HEK293 (cell line): Measurements from ENCODE around the gene CYP17A1.

Experiments
- CTCF ChIA-PET: fragments of 350-600 bp; formaldehyde crosslinking; extraction: SDS; loops from one replicate; lab custom pipeline; 2021; ENCODE audit warnings: antibody characterized with exemption; lab: Yijun Ruan, JAX
- POLR2A ChIA-PET: fragments of 300-600 bp; formaldehyde crosslinking; extraction: SDS; loops from one replicate; lab custom pipeline; 2020; ENCODE audit warnings: antibody characterized with exemption, inconsistent platforms; lab: Yijun Ruan, JAX
- H3K27ac ChIP-seq: fragments of 200-500 bp; sonication (Bioruptor generic); 2 replicates; pipeline ENCODE4 v1.5.1; 2014; ENCODE audit warnings: low read depth, low read length, control low read depth, inconsistent platforms; ENCODE audit errors: extremely low read depth
- H3K36me3 ChIP-seq, 2 experiments: fragments of 200-500 bp in 1 of 2; sonication (Bioruptor generic) in 1 of 2; 1 replicate in 1 of 2; 2 replicates in 1 of 2; pipeline ENCODE4 v1.5.1; 2014 to 2017; ENCODE audit warnings: inconsistent platforms in 2 of 2, low read length in 2 of 2; ENCODE audit not compliant: control insufficient read depth in 2 of 2, insufficient read depth in 1 of 2
- H3K4me1 ChIP-seq: fragments of 200-500 bp; sonication (Bioruptor generic); 2 replicates; pipeline ENCODE4 v1.5.1; 2014; ENCODE audit warnings: mild to moderate bottlenecking, low read length, inconsistent platforms; ENCODE audit not compliant: control insufficient read depth, insufficient read depth
- H3K4me3 ChIP-seq: 2 replicates; pipeline ENCODE4 v1.5.1; 2011; ENCODE audit warnings: low read depth, mild to moderate bottlenecking, control low read depth, low read length, moderate library complexity
- H3K9me3 ChIP-seq: fragments of 200-500 bp; sonication (Bioruptor generic); 2 replicates; pipeline ENCODE4 v1.5.1; 2014; ENCODE audit warnings: low read depth, low read length, inconsistent platforms; ENCODE audit not compliant: control insufficient read depth, insufficient read depth
- BCL11B ChIP-seq: fragments of 450-650 bp; formaldehyde crosslinking; IDR thresholded peaks from 2 replicates; pipeline ENCODE4 v1.5.1; 2016; ENCODE audit warnings: low read depth, missing biosample characterization, missing genetic modification characterization
- KLF1 ChIP-seq: fragments of 450-650 bp; formaldehyde crosslinking; IDR thresholded peaks from 2 replicates; pipeline ENCODE4 v1.5.1; 2016; ENCODE audit warnings: missing biosample characterization, missing genetic modification characterization
- MZF1 ChIP-seq: fragments of 450-650 bp; formaldehyde crosslinking; IDR thresholded peaks from 2 replicates; pipeline ENCODE4 v1.5.1; 2017; ENCODE audit warnings: missing biosample characterization, missing genetic modification characterization, borderline replicate concordance
- SP3 ChIP-seq: fragments of 450-650 bp; formaldehyde crosslinking; IDR thresholded peaks from 2 replicates; pipeline ENCODE4 v1.5.1; 2016; ENCODE audit warnings: missing biosample characterization, missing genetic modification characterization
- ZFP37 ChIP-seq: fragments of 450-650 bp; formaldehyde crosslinking; IDR thresholded peaks from 2 replicates; pipeline ENCODE4 v1.5.1; 2016; ENCODE audit warnings: missing biosample characterization, missing genetic modification characterization
- ZFP41 ChIP-seq: fragments of 450-650 bp; formaldehyde crosslinking; IDR thresholded peaks from 2 replicates; pipeline ENCODE4 v1.5.1; 2016; ENCODE audit warnings: missing biosample characterization, missing genetic modification characterization, borderline replicate concordance
- ZNF112 ChIP-seq: fragments of 450-650 bp; formaldehyde crosslinking; IDR thresholded peaks from 2 replicates; pipeline ENCODE4 v1.5.0; 2017; ENCODE audit warnings: missing biosample characterization, missing genetic modification characterization
- ZNF132 ChIP-seq: fragments of 450-650 bp; formaldehyde crosslinking; IDR thresholded peaks from 2 replicates; pipeline ENCODE4 v1.5.1; 2017; ENCODE audit warnings: missing biosample characterization, missing genetic modification characterization, borderline replicate concordance
- ZNF138 ChIP-seq: fragments of 450-650 bp; formaldehyde crosslinking; IDR thresholded peaks from 2 replicates; pipeline ENCODE4 v1.5.1; 2016; ENCODE audit warnings: missing biosample characterization, missing genetic modification characterization, borderline replicate concordance
- ZNF146 ChIP-seq: fragments of 450-650 bp; formaldehyde crosslinking; IDR thresholded peaks from 2 replicates; pipeline ENCODE4 v1.5.1; 2016; ENCODE audit warnings: missing biosample characterization, missing genetic modification characterization
- ZNF184 ChIP-seq: fragments of 450-650 bp; IDR thresholded peaks from 2 replicates; pipeline ENCODE4 v1.5.1; 2018; ENCODE audit warnings: missing biosample characterization, mild to moderate bottlenecking, missing genetic modification characterization
- ZNF24 ChIP-seq: fragments of 450-650 bp; formaldehyde crosslinking; IDR thresholded peaks from 2 replicates; pipeline ENCODE4 v1.5.1; 2016; ENCODE audit warnings: missing biosample characterization, missing genetic modification characterization
- ZNF341 ChIP-seq: fragments of 450-650 bp; formaldehyde crosslinking; IDR thresholded peaks from 2 replicates; pipeline ENCODE4; 2016; ENCODE audit warnings: low read depth, missing biosample characterization, missing genetic modification characterization
- ZNF48 ChIP-seq: fragments of 450-650 bp; formaldehyde crosslinking; IDR thresholded peaks from 2 replicates; pipeline ENCODE4 v1.5.1; 2016; ENCODE audit warnings: missing biosample characterization, missing genetic modification characterization
- ZNF521 ChIP-seq: fragments of 450-650 bp; formaldehyde crosslinking; IDR thresholded peaks from 2 replicates; pipeline ENCODE4 v1.5.1; 2017; ENCODE audit warnings: missing biosample characterization, mild to moderate bottlenecking, missing genetic modification characterization
- ZNF529 ChIP-seq: fragments of 450-650 bp; formaldehyde crosslinking; IDR thresholded peaks from 2 replicates; pipeline ENCODE4 v1.5.1; 2017; ENCODE audit warnings: missing genetic modification characterization, missing biosample characterization; ENCODE audit not compliant: insufficient replicate concordance
- ZNF558 ChIP-seq: fragments of 450-650 bp; formaldehyde crosslinking; IDR thresholded peaks from 2 replicates; pipeline ENCODE4 v1.5.1; 2016; ENCODE audit warnings: missing biosample characterization, missing genetic modification characterization
- ZNF561 ChIP-seq: fragments of 450-650 bp; IDR thresholded peaks from 2 replicates; pipeline ENCODE4 v1.5.1; 2018; ENCODE audit warnings: missing biosample characterization, missing genetic modification characterization, borderline replicate concordance
- ZNF660 ChIP-seq: fragments of 450-650 bp; IDR thresholded peaks from 2 replicates; pipeline ENCODE4 v1.5.1; 2018; ENCODE audit warnings: missing biosample characterization, mild to moderate bottlenecking, missing genetic modification characterization
- TF ChIP-seq, protein P1 (sequence below): fragments of 450-650 bp; formaldehyde crosslinking; IDR thresholded peaks from 2 replicates; pipeline ENCODE4 v1.5.1; 2017; ENCODE audit warnings: missing biosample characterization, missing genetic modification characterization
- TF ChIP-seq, protein P2 (sequence below): fragments of 450-650 bp; formaldehyde crosslinking; IDR thresholded peaks from 2 replicates; pipeline ENCODE4 v1.5.1; 2016; ENCODE audit warnings: missing biosample characterization, missing genetic modification characterization, borderline replicate concordance
- TF ChIP-seq, protein P3 (sequence below): fragments of 450-650 bp; formaldehyde crosslinking; IDR thresholded peaks from 2 replicates; pipeline ENCODE4 v1.5.1; 2016; ENCODE audit warnings: missing biosample characterization, missing genetic modification characterization
- TF ChIP-seq, protein P4 (sequence below): fragments of 450-650 bp; formaldehyde crosslinking; IDR thresholded peaks from 2 replicates; pipeline ENCODE4 v1.5.1; 2016; ENCODE audit warnings: missing biosample characterization, missing genetic modification characterization

The CYP17A1 gene

DNA sequence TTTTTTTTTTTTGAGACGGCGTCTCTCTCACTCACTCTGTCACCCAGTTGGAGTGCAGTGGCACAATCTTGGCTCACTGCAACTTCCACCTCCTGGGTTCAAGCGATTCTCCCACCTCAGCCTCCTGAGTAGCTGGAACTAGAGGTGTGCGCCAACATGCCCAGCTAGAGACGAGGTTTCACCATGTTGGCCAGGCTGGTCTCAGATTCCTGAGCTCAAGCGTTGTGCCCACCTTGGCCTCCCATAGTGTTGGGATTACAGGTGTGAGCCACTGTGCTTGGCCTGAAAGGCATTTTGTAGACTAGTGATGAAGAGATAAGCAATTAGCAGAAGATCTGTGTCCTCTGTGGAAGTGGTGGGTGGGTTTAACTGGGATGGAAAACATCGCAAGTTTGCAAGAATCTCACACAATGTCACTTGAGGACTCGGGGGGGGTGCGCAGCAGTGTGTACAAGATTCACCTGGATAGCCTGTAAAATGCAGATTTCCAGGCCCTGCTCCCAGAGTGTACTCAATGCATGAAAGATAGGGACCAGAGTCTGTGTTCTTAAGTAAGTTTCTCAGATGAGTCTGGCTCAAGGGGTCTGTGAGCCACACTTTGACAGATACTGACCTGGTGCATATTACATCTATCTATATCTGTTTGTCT lies 10.9 kb downstream of the CYP17A1 start:
- H3K4me1 ChIP-seq: no peaks in the 10 kb centered on the region
- H3K9me3 ChIP-seq: no peaks in the 10 kb centered on the region
- no peaks in the 10 kb centered on the region for H3K36me3 ChIP-seq
- CTCF ChIA-PET: interaction anchor here (0.6 to 1.7 kb wide), 3 partner anchors 73 to 148 kb away, joined by 3 to 4 read pairs (median 4); no protein-coding TSS in a partner anchor
- TF ChIP-seq ZNF48 (tag by site-specific recombination) (no peak), ZNF529 (tag by site-specific recombination) (no peak), ZNF184 (tag by site-specific recombination) (no peak), SP3 (tag by site-specific recombination) (no peak), ZNF112 (tag by site-specific recombination) (no peak), ZNF146 (tag by site-specific recombination) (no peak), ZNF558 (tag by site-specific recombination) (no peak), MZF1 (tag by site-specific recombination) (no peak), ZNF521 (tag by site-specific recombination) (no peak)
- TF ChIP-seq, protein P1, sequence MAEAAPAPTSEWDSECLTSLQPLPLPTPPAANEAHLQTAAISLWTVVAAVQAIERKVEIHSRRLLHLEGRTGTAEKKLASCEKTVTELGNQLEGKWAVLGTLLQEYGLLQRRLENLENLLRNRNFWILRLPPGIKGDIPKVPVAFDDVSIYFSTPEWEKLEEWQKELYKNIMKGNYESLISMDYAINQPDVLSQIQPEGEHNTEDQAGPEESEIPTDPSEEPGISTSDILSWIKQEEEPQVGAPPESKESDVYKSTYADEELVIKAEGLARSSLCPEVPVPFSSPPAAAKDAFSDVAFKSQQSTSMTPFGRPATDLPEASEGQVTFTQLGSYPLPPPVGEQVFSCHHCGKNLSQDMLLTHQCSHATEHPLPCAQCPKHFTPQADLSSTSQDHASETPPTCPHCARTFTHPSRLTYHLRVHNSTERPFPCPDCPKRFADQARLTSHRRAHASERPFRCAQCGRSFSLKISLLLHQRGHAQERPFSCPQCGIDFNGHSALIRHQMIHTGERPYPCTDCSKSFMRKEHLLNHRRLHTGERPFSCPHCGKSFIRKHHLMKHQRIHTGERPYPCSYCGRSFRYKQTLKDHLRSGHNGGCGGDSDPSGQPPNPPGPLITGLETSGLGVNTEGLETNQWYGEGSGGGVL (tag by site-specific recombination): no peak
- TF ChIP-seq, protein P2, sequence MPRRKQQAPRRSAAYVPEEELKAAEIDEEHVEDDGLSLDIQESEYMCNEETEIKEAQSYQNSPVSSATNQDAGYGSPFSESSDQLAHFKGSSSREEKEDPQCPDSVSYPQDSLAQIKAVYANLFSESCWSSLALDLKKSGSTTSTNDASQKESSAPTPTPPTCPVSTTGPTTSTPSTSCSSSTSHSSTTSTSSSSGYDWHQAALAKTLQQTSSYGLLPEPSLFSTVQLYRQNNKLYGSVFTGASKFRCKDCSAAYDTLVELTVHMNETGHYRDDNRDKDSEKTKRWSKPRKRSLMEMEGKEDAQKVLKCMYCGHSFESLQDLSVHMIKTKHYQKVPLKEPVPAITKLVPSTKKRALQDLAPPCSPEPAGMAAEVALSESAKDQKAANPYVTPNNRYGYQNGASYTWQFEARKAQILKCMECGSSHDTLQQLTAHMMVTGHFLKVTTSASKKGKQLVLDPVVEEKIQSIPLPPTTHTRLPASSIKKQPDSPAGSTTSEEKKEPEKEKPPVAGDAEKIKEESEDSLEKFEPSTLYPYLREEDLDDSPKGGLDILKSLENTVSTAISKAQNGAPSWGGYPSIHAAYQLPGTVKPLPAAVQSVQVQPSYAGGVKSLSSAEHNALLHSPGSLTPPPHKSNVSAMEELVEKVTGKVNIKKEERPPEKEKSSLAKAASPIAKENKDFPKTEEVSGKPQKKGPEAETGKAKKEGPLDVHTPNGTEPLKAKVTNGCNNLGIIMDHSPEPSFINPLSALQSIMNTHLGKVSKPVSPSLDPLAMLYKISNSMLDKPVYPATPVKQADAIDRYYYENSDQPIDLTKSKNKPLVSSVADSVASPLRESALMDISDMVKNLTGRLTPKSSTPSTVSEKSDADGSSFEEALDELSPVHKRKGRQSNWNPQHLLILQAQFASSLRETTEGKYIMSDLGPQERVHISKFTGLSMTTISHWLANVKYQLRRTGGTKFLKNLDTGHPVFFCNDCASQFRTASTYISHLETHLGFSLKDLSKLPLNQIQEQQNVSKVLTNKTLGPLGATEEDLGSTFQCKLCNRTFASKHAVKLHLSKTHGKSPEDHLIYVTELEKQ (tag by site-specific recombination): no peak
- TF ChIP-seq, protein P3, sequence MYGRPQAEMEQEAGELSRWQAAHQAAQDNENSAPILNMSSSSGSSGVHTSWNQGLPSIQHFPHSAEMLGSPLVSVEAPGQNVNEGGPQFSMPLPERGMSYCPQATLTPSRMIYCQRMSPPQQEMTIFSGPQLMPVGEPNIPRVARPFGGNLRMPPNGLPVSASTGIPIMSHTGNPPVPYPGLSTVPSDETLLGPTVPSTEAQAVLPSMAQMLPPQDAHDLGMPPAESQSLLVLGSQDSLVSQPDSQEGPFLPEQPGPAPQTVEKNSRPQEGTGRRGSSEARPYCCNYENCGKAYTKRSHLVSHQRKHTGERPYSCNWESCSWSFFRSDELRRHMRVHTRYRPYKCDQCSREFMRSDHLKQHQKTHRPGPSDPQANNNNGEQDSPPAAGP (tag by site-specific recombination): no peak
- POLR2A ChIA-PET: no interaction called here
- no peak overlapping the region for H3K27ac ChIP-seq
- no peak overlapping the region for H3K4me3 ChIP-seq

DNA sequence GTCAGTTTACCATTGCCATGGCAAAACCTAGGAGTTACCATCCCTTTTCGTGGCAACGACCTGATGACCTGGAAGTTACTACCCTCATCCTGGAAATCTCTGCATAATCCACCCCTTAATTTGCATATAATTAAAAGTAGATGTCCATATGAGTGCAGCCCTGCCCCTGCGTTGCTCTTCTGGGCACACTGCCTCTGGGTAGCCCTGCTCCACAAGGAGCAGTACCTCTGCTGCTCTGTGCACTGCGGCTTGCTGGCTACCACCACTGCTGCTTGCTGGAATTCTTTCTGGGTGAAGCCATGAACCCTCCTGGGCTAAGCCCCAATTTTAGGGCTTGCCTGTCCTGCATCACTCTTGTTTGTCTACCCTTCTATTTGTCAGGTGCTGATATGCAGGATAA lies 12.5 kb downstream of the CYP17A1 start:
- Histone ChIP-seq H3K4me3 (no peak overlapping the region), H3K9me3 (no peaks in the 10 kb centered on the region), H3K27ac (no peak overlapping the region), H3K4me1 (no peaks in the 10 kb centered on the region), H3K36me3 (no peaks in the 10 kb centered on the region)
- POLR2A ChIA-PET: no interaction called here
- CTCF ChIA-PET: no interaction called here
- no peak for TF ChIP-seq ZFP37
- TF ChIP-seq BCL11B (tag by site-specific recombination): no peak
- TF ChIP-seq ZNF341 (tag by site-specific recombination): no peak
- no peak for TF ChIP-seq ZNF138 (tag by site-specific recombination)
- no peak for TF ChIP-seq ZFP41 (tag by site-specific recombination)
- TF ChIP-seq ZNF561 (tag by site-specific recombination): no peak
- no peak for TF ChIP-seq ZNF24 (tag by site-specific recombination)
- TF ChIP-seq, protein P2 (tag by site-specific recombination): no peak
- no peak for TF ChIP-seq ZNF132 (tag by site-specific recombination)
- no peak for TF ChIP-seq ZNF660 (tag by site-specific recombination)
- TF ChIP-seq, protein P4, sequence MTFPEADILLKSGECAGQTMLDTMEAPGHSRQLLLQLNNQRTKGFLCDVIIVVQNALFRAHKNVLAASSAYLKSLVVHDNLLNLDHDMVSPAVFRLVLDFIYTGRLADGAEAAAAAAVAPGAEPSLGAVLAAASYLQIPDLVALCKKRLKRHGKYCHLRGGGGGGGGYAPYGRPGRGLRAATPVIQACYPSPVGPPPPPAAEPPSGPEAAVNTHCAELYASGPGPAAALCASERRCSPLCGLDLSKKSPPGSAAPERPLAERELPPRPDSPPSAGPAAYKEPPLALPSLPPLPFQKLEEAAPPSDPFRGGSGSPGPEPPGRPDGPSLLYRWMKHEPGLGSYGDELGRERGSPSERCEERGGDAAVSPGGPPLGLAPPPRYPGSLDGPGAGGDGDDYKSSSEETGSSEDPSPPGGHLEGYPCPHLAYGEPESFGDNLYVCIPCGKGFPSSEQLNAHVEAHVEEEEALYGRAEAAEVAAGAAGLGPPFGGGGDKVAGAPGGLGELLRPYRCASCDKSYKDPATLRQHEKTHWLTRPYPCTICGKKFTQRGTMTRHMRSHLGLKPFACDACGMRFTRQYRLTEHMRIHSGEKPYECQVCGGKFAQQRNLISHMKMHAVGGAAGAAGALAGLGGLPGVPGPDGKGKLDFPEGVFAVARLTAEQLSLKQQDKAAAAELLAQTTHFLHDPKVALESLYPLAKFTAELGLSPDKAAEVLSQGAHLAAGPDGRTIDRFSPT (tag by site-specific recombination): no peak
- no peak for TF ChIP-seq KLF1
